Karpas-422 (cell line): ENCODE measurements around the gene GSTM1. TPM values are rescaled to one million over a fixed set of nuclear protein-coding genes. Genes with fewer than 3 reads are reported as not detected.
"Not testable (repeated sequence)": the region's sequence is repeated elsewhere in the genome, so short reads cannot be mapped to it uniquely, and the experiment has no call there.

ENCODE experiments used
- DNase-seq: peaks from one replicate; pipeline ENCODE4 v3.0.0-alpha.2; 2015
- H2AFZ ChIP-seq: fragments of 200-600 bp; sonication (generic); 2 replicates; pipeline ENCODE4 v1.6.1; 2014; ENCODE audit warnings: antibody characterized with exemption, low read length, mixed read lengths
- H3K27ac ChIP-seq: fragments of 200-600 bp; sonication (generic); 2 replicates; pipeline ENCODE4 v1.5.1; 2014; ENCODE audit warnings: mild to moderate bottlenecking, low read length, moderate library complexity
- H3K27me3 ChIP-seq: fragments of 200-600 bp; sonication (generic); 2 replicates; pipeline ENCODE4 v1.6.1; 2014; ENCODE audit warnings: low read length, mixed read lengths
- H3K36me3 ChIP-seq: fragments of 200-600 bp; sonication (generic); 2 replicates; pipeline ENCODE4 v1.6.1; 2014; ENCODE audit warnings: low read length, mixed read lengths; ENCODE audit not compliant: insufficient read depth
- H3K4me1 ChIP-seq: fragments of 200-600 bp; sonication (generic); 2 replicates; pipeline ENCODE4 v1.6.1; 2014; ENCODE audit warnings: mild to moderate bottlenecking, low read length, mixed read lengths
- H3K4me2 ChIP-seq: fragments of 200-600 bp; sonication (generic); 2 replicates; pipeline ENCODE4 v1.6.1; 2014; ENCODE audit warnings: low read length, low read depth, mild to moderate bottlenecking; ENCODE audit not compliant: poor library complexity, severe bottlenecking
- H3K4me3 ChIP-seq: fragments of 200-600 bp; sonication (generic); 2 replicates; pipeline ENCODE4 v1.5.1; 2014; ENCODE audit warnings: mild to moderate bottlenecking, antibody characterized with exemption, low read length, mixed read lengths
- H3K79me2 ChIP-seq: fragments of 200-600 bp; sonication (generic); 2 replicates; pipeline ENCODE4 v1.6.1; 2014; ENCODE audit warnings: mild to moderate bottlenecking, low read length, mixed read lengths
- H3K9ac ChIP-seq: fragments of 200-600 bp; sonication (generic); 2 replicates; pipeline ENCODE4 v1.6.0; 2014; ENCODE audit warnings: low read length
- H3K9me2 ChIP-seq: fragments of 200-600 bp; sonication (generic), shearing (Covaris generic); replicated peaks from 2 replicates; pipeline ENCODE4 v1.6.0; 2014; ENCODE audit warnings: mild to moderate bottlenecking, low read length, moderate library complexity; ENCODE audit not compliant: insufficient read depth
- H3K9me3 ChIP-seq: fragments of 300-700, 200-600 bp; sonication (generic); 2 replicates; pipeline ENCODE4 v1.6.1; 2014; ENCODE audit warnings: low read length, mixed read lengths
- H4K20me1 ChIP-seq: fragments of 200-600 bp; sonication (generic); 2 replicates; pipeline ENCODE4 v1.6.1; 2014; ENCODE audit warnings: mild to moderate bottlenecking, antibody characterized with exemption, low read length, low read depth; ENCODE audit not compliant: insufficient read depth
- total RNA-seq: library from RNA; depleted of rRNA; stranded (reverse); fragments of >200 nt; shearing (Covaris generic); gene quantifications from 2 replicates; pipeline ENCODE4 v1.2.3, GENCODE V29; 2014; ENCODE audit warnings: low replicate concordance

The GSTM1 gene
- total RNA-seq, 1 experiment from 2014 or later, result 14.4 TPM

DNA sequence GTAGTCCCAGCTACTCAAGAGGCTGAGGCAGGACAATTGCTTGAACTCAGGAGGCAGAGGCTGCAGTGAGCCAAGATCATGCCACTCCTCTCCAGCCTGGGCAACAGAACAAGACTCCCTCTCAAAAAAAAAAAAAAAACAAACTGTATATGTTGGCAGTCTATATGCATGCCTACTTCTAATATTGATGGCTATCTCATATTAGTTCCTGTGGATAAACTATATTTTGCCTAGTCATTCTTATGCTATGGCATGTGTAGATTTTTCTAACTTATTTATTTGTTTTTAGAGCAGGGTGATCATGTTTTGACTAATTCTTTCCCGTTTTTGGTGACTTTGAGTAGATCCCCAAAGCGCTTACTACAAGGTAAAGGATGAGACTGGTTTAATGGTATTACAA, 9.0 kb upstream of the GSTM1 start:
- DNase-seq, H3K79me2 ChIP-seq, H2AFZ ChIP-seq, H3K9me3 ChIP-seq, H3K36me3 ChIP-seq, H3K9ac ChIP-seq, H3K4me2 ChIP-seq, H3K4me3 ChIP-seq, H3K27me3 ChIP-seq, H3K27ac ChIP-seq, H3K4me1 ChIP-seq, H3K9me2 ChIP-seq, H4K20me1 ChIP-seq: not testable (repeated sequence)

- not testable (repeated sequence) for H2AFZ ChIP-seq, H3K9ac ChIP-seq, H3K4me1 ChIP-seq, H3K4me2 ChIP-seq, H3K4me3 ChIP-seq, H3K36me3 ChIP-seq, DNase-seq, H4K20me1 ChIP-seq, H3K79me2 ChIP-seq, H3K27ac ChIP-seq, H3K9me3 ChIP-seq, H3K9me2 ChIP-seq, H3K27me3 ChIP-seq
These were observed 2.8 kb upstream of the GSTM1 start for GRCh38 chr1:109684777-109685176.

GRCh38 chr1:109685399-109685798, 2.2 kb upstream of the GSTM1 start:
- H3K27me3 ChIP-seq, H3K4me1 ChIP-seq, DNase-seq, H3K4me3 ChIP-seq, H3K9me2 ChIP-seq, H3K27ac ChIP-seq, H3K36me3 ChIP-seq, H3K9ac ChIP-seq, H4K20me1 ChIP-seq, H3K9me3 ChIP-seq, H3K79me2 ChIP-seq, H3K4me2 ChIP-seq, H2AFZ ChIP-seq: not testable (repeated sequence)

GRCh38 chr1:109685890-109686289, 1.7 kb upstream of the GSTM1 start:
- not testable (repeated sequence) for H3K4me1 ChIP-seq, H3K4me2 ChIP-seq, H3K9ac ChIP-seq, H2AFZ ChIP-seq, H4K20me1 ChIP-seq, H3K9me2 ChIP-seq, DNase-seq, H3K36me3 ChIP-seq, H3K4me3 ChIP-seq, H3K27ac ChIP-seq, H3K27me3 ChIP-seq, H3K9me3 ChIP-seq, H3K79me2 ChIP-seq

GRCh38 chr1:109687109-109687508, 508 bp upstream of the GSTM1 start:
- H3K79me2 ChIP-seq, H3K9me2 ChIP-seq, H3K9me3 ChIP-seq, DNase-seq, H3K9ac ChIP-seq, H4K20me1 ChIP-seq, H3K36me3 ChIP-seq, H3K27me3 ChIP-seq, H3K27ac ChIP-seq, H3K4me1 ChIP-seq, H2AFZ ChIP-seq: not testable (repeated sequence)
- H3K4me2 ChIP-seq, result peak overlapping the region; percentile 62
- peak overlapping the region; percentile 63; the same call in 1 of the 2 replicates for H3K4me3 ChIP-seq

DNA sequence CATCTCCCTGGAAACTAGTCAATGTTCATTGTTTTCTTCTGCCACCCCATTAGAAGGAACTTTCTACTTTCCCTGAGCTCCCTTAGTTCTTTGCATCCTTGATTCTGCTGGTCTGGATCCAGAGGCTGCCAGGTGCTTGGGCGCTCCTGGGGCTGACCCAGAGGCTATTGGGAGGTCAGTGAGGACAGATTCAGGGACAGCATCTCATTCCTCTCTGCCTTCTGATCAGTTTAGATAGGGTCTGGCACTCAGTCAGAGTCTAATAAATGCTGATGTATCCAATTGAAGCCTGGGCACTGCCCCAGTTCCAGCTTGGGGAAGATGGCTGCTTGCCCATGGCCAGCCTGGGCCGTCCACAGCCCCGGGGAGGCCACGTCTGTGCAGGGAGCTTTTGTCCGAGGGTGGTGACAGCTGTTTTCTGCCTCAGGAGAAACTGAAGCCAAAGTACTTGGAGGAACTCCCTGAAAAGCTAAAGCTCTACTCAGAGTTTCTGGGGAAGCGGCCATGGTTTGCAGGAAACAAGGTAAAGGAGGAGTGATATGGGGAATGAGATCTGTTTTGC, 2.3 kb downstream of the GSTM1 start:
- DNase-seq, result no peak
- Histone ChIP-seq H3K4me3 (no peak overlapping the region), H3K9ac (no peak overlapping the region), H3K36me3 (no peaks in the 10 kb centered on the region), H3K9me3 (no peaks in the 10 kb centered on the region), H3K4me1 (peaks cover 4% of the 10 kb centered on the region; the same call in 1 of the 2 replicates), H3K27me3 (no peaks in the 10 kb centered on the region), H2AFZ (no peak overlapping the region), H3K9me2 (no peaks in the 10 kb centered on the region), H3K79me2 (no peaks in the 10 kb centered on the region), H4K20me1 (no peaks in the 10 kb centered on the region), H3K4me2 (no peak overlapping the region), H3K27ac (no peak overlapping the region)

DNA sequence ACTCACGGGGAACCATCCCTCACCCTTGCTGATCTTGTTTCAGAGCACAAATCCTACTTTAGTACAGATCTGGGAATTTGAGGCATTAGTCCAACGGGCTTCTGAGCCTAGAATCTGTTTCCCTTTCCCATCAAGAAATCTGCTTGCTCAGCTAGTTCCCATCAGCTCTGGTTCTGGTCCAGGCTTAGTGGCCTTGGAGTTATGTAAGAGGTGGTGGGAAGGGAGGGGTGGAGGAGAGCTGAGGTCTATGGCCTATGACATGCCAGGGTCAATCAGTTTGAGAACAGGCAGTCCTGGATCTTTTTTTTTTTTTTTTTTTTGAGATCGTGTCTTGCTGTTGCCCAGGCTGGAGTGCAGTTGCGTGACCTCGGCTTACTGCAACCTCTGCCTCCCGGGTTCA, 4.1 kb downstream of the GSTM1 start:
- Histone ChIP-seq H3K4me1 (peaks cover 4% of the 10 kb centered on the region; the same call in 1 of the 2 replicates), H3K27ac (no peak overlapping the region)
- DNase-seq, result no peak

GRCh38 chr1:109694400-109694799, 6.8 kb downstream of the GSTM1 start:
- not testable (repeated sequence) for DNase-seq, H3K27ac ChIP-seq, H3K4me3 ChIP-seq, H3K79me2 ChIP-seq, H3K9me2 ChIP-seq, H3K9ac ChIP-seq, H4K20me1 ChIP-seq, H3K4me2 ChIP-seq, H3K27me3 ChIP-seq, H3K36me3 ChIP-seq, H3K9me3 ChIP-seq, H2AFZ ChIP-seq, H3K4me1 ChIP-seq

More for the DNA sequence above, 4.1 kb downstream of the GSTM1 start:
- Histone ChIP-seq H3K9me3 (no peaks in the 10 kb centered on the region), H3K4me2 (no peak overlapping the region), H2AFZ (no peak overlapping the region), H4K20me1 (no peaks in the 10 kb centered on the region), H3K4me3 (no peak overlapping the region), H3K9ac (no peak overlapping the region), H3K36me3 (no peaks in the 10 kb centered on the region), H3K9me2 (no peaks in the 10 kb centered on the region), H3K79me2 (no peaks in the 10 kb centered on the region), H3K27me3 (no peaks in the 10 kb centered on the region)

- H3K9me2 ChIP-seq, H3K27me3 ChIP-seq, H3K79me2 ChIP-seq, DNase-seq, H2AFZ ChIP-seq, H3K9me3 ChIP-seq, H3K9ac ChIP-seq, H3K4me3 ChIP-seq, H3K4me2 ChIP-seq, H3K27ac ChIP-seq, H3K36me3 ChIP-seq, H3K4me1 ChIP-seq, H4K20me1 ChIP-seq: not testable (repeated sequence)
These were observed 7.5 kb downstream of the GSTM1 start for GRCh38 chr1:109695138-109695537.
